Muscle layer of colon (tissue), 2 donors: ENCODE data around the gene NEU1.
"Not testable (repeated sequence)": the region's sequence is repeated elsewhere in the genome, so short reads cannot be mapped to it uniquely, and the experiment has no call there.

ENCODE experiments used
- H3K27ac ChIP-seq: one replicate; pipeline ENCODE4 v1.7.0; 2013; ENCODE audit warnings: low read depth, mild to moderate bottlenecking, low read length, moderate library complexity
- H3K27me3 ChIP-seq, 2 donors: one replicate each; pipeline ENCODE4 v1.7.0; 2013; ENCODE audit warnings: low read length in 2 of 2, mild to moderate bottlenecking in 2 of 2; ENCODE audit not compliant: insufficient read depth in 2 of 2, control insufficient read depth in 1 of 2
- H3K36me3 ChIP-seq: one replicate; pipeline ENCODE4 v1.7.0; 2013; ENCODE audit warnings: mild to moderate bottlenecking, low read length; ENCODE audit not compliant: insufficient read depth
- H3K4me1 ChIP-seq: one replicate; pipeline ENCODE4 v1.7.0; 2013; ENCODE audit warnings: mild to moderate bottlenecking, low read length; ENCODE audit not compliant: insufficient read depth
- H3K4me3 ChIP-seq, 2 donors: one replicate each; pipeline ENCODE4 v1.7.0; 2013; ENCODE audit warnings: low read length in 2 of 2, low read depth in 1 of 2, mild to moderate bottlenecking in 1 of 2, moderate library complexity in 1 of 2
- H3K9ac ChIP-seq: one replicate; pipeline ENCODE4 v1.7.0; 2013; ENCODE audit warnings: low read length
- H3K9me3 ChIP-seq: one replicate; pipeline ENCODE4 v1.7.0; 2013; ENCODE audit warnings: mild to moderate bottlenecking, low read length
- donor health status: abdominal sarcoma.
- donor health status: Adenocarcinoma of cecum.

NEU1 gene

DNA sequence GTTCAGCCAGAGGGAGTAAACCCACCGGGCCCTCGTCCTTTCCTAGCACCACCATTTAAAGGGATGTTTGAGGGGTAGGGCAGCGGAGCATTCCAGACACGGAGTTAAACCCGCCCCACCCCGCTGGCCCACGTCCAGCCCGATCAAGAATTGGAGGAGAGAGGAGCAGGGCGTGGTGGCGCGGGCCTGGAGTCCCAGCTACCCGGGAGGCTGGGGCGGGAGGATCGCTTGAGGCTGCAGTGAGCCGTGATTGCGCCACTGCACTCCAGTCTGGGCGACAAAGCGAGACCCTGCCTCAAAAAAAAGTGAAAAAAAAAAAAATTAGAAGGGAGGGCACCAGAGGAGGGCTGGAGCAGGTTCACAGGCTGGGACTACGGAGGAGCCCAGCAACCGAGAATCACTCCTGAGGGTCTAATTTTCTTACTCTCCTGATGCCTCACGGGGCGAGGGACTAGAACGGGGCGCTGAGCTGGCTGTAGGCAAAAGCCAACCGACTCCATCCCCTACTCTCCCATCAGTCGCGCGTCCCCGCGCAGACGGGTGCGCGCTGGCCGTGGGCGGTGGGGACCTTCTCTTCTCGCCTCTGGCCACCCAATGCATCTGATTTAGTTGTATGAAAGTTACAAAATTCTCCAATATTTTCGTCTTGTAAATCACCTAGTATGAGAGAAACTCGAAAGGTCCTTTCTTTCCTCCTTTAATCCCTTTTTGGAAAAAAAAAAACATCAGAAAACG lies 41.2 kb downstream of the NEU1 start:
- peaks cover 48% of the 10 kb centered on the region for H3K4me1 ChIP-seq
- H3K27ac ChIP-seq = peak overlapping the region; percentile 94
- H3K9ac ChIP-seq = peak overlapping the region; percentile 68
- H3K36me3 ChIP-seq = no peaks in the 10 kb centered on the region
- no peaks in the 10 kb centered on the region for H3K9me3 ChIP-seq
- peak overlapping the region; percentile 66 to 74 for H3K4me3 ChIP-seq
- no peaks in the 10 kb centered on the region for H3K27me3 ChIP-seq

DNA sequence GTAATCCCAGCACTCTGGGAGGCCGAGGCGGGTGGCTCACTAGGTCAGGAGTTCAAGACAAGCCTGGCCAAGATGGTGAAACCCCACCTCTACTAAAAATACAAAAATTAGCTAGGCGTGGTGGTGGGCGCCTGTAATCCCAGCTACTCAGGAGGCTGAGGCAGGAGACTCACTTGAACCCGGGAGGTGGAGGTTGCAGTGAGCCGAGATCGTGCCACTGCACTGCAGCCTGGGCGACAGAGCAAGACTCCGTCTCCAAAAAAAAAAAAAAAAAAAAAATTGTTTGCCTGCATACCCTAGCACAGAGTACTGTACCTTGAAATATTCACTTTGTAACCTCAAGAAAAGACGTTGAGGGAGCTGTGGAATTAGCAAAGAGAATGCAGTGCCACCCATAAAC lies 42.2 kb downstream of the NEU1 start:
- not testable (repeated sequence) for H3K27me3 ChIP-seq, H3K36me3 ChIP-seq, H3K4me3 ChIP-seq, H3K9ac ChIP-seq, H3K9me3 ChIP-seq
- peaks cover 37% of the 10 kb centered on the region for H3K4me1 ChIP-seq
- peak overlapping the region; percentile 94 for H3K27ac ChIP-seq

DNA sequence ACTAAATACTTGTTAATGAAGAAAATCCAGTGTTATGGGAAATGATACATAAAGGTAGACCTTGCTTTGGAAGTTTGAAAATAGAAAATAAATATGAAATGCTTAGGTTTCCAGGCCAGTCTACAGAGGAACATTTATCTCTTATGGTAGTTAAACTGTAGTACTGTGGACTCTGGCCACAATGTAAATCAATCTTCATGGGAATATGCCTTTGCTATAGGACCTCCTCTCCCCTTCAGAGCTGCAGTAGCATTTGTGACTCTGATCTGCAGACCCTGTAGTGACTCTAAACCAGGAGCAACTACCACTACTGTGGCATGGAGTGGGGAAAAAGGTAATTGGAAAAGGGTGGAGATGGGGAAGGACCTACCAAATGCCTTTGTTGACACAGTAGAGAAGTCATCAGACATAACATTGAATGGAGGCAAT lies 42.7 kb downstream of the NEU1 start:
- Histone ChIP-seq H3K4me1 (peaks cover 35% of the 10 kb centered on the region), H3K9ac (no peak overlapping the region), H3K4me3 (no peak overlapping the region), H3K36me3 (no peaks in the 10 kb centered on the region), H3K9me3 (no peaks in the 10 kb centered on the region), H3K27ac (peak overlapping the region; percentile 41), H3K27me3 (no peaks in the 10 kb centered on the region)

DNA sequence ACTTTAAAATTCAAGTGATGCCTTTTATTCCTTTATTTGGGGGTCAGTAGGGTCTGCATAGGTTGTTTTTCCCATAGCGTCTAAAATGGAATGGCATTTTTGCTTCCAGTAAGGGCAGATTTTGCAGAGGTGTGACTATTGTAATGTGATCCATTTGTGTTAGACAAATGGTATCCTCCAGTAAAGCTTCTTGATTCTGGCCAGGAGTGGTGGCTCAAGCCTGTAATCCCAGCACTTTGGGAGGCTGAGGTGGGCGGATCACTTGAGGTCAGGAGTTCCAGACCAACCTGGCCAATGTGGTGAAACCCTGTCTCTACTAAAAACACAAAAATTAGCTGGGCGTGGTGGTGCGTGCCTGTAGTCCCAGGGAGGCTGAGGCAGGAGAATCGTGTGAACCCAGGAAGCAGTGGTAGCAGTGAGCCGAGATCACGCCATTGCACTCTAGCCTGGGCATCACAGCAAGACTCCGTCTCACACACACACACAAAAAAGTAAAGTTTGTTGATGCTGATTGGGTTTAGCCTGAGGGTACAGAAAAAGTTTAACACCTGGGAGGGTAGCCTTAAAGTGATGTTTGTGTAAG lies 44.6 kb downstream of the NEU1 start:
- not testable (repeated sequence) for H3K27ac ChIP-seq, H3K9me3 ChIP-seq, H3K9ac ChIP-seq, H3K36me3 ChIP-seq, H3K27me3 ChIP-seq
- H3K4me3 ChIP-seq = peak overlapping the region; percentile 44 to 47
- peaks cover 40% of the 10 kb centered on the region for H3K4me1 ChIP-seq

DNA sequence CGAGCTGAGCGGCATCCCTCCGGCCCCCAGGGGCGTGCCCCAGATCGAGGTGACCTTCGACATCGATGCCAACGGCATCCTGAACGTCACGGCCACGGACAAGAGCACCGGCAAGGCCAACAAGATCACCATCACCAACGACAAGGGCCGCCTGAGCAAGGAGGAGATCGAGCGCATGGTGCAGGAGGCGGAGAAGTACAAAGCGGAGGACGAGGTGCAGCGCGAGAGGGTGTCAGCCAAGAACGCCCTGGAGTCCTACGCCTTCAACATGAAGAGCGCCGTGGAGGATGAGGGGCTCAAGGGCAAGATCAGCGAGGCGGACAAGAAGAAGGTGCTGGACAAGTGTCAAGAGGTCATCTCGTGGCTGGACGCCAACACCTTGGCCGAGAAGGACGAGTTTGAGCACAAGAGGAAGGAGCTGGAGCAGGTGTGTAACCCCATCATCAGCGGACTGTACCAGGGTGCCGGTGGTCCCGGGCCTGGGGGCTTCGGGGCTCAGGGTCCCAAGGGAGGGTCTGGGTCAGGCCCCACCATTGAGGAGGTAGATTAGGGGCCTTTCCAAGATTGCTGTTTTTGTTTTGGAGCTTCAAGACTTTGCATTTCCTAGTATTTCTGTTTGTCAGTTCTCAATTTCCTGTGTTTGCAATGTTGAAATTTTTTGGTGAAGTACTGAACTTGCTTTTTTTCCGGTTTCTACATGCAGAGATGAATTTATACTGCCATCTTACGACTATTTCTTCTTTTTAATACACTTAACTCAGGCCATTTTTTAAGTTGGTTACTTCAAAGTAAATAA lies 45.3 kb downstream of the NEU1 start:
- H3K36me3 ChIP-seq, H3K9me3 ChIP-seq, H3K9ac ChIP-seq, H3K27me3 ChIP-seq: not testable (repeated sequence)
- H3K27ac ChIP-seq = peak overlapping the region; percentile 75
- H3K4me3 ChIP-seq = peak overlapping the region; percentile 44 to 47
- peaks cover 37% of the 10 kb centered on the region for H3K4me1 ChIP-seq

DNA sequence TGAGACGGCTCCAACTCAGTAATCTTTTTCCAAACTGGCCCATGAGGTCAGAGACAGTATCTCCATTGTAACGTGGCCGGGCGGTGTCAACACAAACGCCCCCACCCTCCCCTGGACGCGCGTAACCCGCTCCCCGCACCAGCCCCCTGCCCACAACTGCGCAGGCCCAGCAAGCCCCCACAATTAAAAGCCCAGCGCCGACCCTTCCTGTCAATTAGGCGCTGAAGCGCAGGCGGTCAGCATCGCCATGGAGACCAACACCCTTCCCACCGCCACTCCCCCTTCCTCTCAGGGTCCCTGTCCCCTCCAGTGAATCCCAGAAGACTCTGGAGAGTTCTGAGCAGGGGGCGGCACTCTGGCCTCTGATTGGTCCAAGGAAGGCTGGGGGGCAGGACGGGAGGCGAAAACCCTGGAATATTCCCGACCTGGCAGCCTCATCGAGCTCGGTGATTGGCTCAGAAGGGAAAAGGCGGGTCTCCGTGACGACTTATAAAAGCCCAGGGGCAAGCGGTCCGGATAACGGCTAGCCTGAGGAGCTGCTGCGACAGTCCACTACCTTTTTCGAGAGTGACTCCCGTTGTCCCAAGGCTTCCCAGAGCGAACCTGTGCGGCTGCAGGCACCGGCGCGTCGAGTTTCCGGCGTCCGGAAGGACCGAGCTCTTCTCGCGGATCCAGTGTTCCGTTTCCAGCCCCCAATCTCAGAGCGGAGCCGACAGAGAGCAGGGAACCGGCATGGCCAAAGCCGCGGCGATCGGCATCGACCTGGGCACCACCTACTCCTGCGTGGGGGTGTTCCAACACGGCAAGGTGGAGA lies 47.4 kb downstream of the NEU1 start, which contains the start of the genes HSPA1A and HSPA1L:
Gene HSPA1A (plus strand): TSS at position 519 of the 814 bp plus-strand sequence. CDS start 214 bp downstream, at position 733.
Gene HSPA1L (minus strand): TSS at position 259 of the 814 bp plus-strand sequence. CDS start 3,311 bp downstream, outside the sequence.
- Histone ChIP-seq H3K4me1 (peaks cover 28% of the 10 kb centered on the region), H3K4me3 (peak within 1 kb of the TSS; percentile 67 to 75), H3K36me3 (no peaks in the 10 kb centered on the region), H3K9ac (peak within 1 kb of the TSS; percentile 76), H3K27ac (peak within 1 kb of the TSS; percentile 88), H3K9me3 (no peaks in the 10 kb centered on the region), H3K27me3 (no peaks in the 10 kb centered on the region)

DNA sequence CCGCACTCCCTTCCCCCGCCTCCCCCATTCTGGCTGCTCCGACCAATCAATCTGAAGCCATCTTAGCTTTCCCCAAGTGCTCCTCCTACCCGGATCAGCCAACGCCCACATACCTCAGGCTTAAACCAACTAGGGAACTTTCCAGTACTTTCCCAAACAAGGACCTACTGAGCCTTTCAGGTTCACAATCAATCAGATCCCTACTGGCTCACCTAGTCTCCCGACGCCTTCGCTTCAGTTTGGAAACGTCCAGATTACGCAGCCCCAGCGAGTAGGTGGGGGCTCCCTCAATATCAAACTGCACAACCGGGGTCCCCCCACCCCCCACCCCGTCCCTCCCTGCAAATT lies 48.0 kb downstream of the NEU1 start:
- Histone ChIP-seq H3K4me1 (peaks cover 24% of the 10 kb centered on the region), H3K9me3 (no peaks in the 10 kb centered on the region), H3K27ac (peak overlapping the region; percentile 87), H3K9ac (peak overlapping the region; percentile 74), H3K27me3 (no peaks in the 10 kb centered on the region), H3K4me3 (peak overlapping the region; percentile 67 to 75), H3K36me3 (no peaks in the 10 kb centered on the region)

DNA sequence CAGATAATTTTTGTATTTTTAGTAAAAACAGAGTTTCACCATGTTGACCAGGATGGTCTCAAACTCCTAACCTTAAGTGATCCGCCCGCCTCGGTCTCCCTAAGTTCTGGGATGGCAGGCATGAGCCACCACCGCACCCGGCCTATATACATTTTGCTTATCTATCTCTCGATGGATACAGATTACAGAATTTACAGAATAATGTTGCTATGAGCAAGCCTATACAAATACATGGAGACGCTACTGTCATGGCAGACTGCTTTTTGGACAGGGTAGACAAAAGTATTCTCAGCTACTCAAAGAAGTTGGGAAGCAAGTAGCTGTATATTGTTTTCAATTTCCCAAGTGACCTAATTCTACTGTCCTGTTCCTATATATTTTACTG lies 49.2 kb downstream of the NEU1 start:
- Histone ChIP-seq H3K4me3 (peak overlapping the region in 1 of 2 donors; percentile 28), H3K9me3 (no peaks in the 10 kb centered on the region), H3K27ac (peak overlapping the region; percentile 88), H3K4me1 (peaks cover 18% of the 10 kb centered on the region), H3K36me3 (no peaks in the 10 kb centered on the region), H3K9ac (peak overlapping the region; percentile 10), H3K27me3 (no peaks in the 10 kb centered on the region)

DNA sequence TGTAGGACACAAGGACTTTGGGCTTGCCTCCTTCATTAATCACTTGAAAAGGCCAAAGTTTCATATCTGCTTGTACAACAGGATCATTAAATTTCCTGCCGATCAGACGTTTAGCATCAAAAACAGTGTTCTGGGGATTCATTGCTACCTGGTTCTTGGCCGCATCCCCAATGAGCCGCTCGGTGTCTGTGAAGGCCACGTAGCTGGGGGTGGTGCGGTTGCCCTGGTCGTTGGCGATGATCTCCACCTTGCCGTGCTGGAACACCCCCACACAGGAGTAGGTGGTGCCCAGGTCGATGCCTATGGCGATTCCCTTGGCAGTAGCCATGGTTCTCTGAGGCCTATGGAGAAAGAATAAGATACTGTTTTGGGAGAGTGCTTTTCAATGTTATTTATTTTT lies 51.0 kb downstream of the NEU1 start:
- Histone ChIP-seq H3K9ac (no peak overlapping the region), H3K27ac (no peak overlapping the region), H3K27me3 (no peaks in the 10 kb centered on the region), H3K4me3 (no peak overlapping the region), H3K36me3 (no peaks in the 10 kb centered on the region), H3K4me1 (peaks cover 9% of the 10 kb centered on the region), H3K9me3 (no peaks in the 10 kb centered on the region)

DNA sequence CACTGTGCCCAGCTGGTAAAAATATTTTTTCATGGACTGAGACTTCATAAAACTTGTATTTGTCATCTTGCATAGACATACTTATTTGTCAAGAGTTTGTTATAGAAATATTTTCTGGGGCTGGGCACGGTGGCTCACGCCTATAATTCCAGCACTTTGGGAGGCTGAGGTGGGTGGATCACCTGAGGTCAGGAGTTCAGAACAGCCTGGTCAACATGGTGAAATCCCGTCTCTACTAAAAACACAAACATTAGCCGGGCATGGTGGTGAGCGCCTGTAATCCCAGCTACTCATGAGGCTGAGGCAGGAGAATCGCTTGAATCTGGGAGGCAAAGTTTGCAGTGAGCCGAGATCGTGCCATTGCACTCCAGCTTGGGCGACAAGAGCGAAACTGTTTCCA lies 54.0 kb downstream of the NEU1 start:
- H3K4me3 ChIP-seq, H3K36me3 ChIP-seq, H3K27ac ChIP-seq, H3K9me3 ChIP-seq, H3K27me3 ChIP-seq, H3K9ac ChIP-seq: not testable (repeated sequence)
- H3K4me1 ChIP-seq = peaks cover 15% of the 10 kb centered on the region
